GM19043 (cell line): ENCODE data around the gene LHFPL2.
A peak's percentile ranks its signal among the peaks of the same experiment; 100 is the strongest.
"Not testable (repeated sequence)": the region's sequence is repeated elsewhere in the genome, so short reads cannot be mapped to it uniquely, and the experiment has no call there.

Experiments
- ATAC-seq: cut with Tn5 transposase; IDR thresholded peaks from one replicate; pipeline ENCODE4 v1.9.1; 2021; ENCODE audit warnings: low read depth; ENCODE audit not compliant: unreplicated experiment

The LHFPL2 gene

DNA sequence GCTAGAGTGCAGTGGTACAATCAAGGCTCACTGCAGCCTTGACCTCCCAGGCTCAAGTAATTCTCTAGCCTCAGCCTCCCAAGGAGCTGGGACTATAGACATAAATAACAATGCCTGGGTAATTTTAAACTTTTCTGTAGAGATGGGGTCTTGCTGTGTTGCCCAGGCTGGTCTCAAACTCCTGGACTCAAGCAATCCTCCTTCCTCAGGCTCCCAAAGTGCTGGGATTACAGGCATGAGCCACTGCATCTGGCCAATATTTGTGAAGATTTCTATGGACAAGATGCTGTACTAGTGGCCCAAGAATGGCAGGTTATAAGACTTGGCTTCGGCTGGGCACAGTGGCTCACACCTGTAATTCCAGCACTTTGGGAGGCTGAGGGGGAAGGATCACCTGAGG, 18.4 kb upstream of the LHFPL2 start:
- ATAC-seq: not testable (repeated sequence)

DNA sequence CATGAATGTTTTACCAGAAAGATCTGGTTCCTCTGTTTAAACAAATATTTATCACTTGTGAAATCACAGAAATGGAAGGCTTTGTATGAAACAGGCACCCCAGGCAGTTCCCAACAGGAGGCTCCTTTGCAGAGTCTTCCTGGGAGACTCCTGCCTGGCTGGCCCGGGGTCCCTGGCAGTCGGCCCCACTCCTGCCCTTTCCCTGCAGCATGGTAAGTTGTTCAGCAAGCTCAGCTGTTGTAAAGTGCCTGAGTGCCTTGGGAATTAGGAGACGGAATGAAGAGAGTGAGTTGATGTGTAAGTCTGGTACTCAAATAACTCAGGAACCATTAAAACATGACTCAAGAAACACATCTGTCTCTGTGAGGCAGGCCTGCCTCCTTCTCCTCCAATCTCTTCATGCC, 17.5 kb upstream of the LHFPL2 start:
- ATAC-seq: no peak

DNA sequence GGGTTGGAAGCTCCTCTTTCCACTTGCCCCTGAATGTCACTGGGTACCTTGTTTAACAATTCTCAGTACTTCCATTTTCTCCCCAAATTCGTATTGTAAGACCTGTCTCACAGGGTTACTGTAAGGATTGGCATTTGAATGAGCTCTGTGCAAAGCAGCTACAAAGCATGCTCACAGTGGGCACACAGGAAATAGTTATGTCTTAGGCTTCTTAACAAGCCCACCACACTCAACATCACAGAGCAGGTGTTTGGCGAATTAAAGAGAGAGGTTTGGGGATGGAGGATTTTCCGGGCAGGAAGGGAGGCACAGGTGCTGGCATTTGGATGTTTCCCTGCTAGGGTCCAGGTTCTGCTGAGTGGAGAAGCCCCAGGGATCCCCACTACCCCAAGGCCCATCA, 17.0 kb upstream of the LHFPL2 start:
- ATAC-seq: no peak

DNA sequence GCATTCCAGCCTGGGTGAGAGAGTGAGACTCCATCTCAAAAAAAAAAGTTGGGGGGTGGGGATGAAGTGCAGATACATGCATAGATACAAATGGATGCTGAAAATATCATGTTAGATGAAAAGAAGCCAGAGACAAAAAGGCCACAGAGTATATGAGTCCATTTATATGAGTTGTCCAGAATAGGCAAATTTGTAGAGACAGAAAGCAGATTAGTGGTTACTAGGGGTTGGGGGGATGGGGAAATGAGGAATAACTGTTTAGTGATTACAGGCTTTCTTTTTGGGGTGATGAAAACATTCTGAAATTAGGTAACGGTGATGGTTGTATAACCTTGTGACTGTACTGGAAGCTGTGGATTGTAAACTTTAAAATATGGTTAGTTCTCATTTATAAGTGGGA, 13.8 kb upstream of the LHFPL2 start:
- ATAC-seq: no peak

DNA sequence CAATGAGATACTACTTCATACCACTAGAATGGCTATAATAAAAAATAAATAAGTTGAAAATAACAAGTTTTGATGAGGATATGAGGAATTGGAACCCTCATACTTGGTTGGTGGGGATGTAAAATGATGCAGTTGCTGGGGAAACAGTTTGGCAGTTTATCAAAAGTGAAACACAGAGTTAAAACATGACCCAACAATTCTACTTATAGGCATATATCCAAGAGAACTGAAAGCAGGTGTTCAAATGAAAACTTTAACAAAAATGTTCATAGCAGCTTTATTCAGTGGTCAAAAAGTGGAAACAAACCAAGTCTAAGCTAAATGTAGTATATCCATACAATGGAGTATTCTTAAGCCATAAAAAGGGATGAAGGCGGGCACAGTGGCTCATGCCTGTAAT, 13.1 kb upstream of the LHFPL2 start:
- ATAC-seq: peak; percentile 70

DNA sequence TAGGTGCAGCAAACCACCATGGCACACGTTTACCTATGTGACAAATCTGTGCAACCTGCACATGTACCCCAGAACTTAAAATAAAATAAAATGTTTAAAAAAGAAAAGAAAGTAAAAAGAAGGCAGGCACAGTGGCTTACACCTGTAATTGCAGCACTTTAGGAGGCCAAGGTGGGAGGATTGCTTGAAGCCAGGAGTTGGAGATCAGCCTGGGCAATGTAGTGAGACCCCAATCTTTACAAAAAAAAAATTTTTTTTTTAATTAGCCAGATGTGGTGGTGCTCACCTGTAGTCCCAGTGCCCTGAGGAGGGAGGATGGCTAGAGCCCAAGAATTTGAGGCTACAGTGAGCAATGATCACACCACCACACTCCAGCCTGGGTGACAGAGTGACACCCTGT, 12.5 kb upstream of the LHFPL2 start:
- ATAC-seq: no peak

DNA sequence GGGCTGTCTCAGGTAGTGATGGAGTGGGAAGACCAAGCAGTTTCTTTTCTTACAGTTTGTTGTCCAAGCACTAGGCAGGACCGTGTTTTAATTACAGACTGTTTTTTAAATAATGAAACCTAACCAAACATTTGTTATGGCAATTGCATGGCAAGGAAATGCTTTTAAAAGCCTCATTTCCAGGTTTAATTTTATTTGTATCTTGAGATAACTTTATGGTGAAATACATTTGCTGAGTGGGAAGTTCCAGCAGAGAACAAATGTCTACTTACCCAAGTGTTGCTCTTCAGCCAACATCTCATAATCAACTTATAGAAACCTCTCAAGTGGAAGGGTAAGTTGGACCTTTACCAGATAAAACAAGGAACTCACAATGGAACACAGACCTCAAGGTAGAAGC, 11.8 kb upstream of the LHFPL2 start:
- ATAC-seq: no peak

DNA sequence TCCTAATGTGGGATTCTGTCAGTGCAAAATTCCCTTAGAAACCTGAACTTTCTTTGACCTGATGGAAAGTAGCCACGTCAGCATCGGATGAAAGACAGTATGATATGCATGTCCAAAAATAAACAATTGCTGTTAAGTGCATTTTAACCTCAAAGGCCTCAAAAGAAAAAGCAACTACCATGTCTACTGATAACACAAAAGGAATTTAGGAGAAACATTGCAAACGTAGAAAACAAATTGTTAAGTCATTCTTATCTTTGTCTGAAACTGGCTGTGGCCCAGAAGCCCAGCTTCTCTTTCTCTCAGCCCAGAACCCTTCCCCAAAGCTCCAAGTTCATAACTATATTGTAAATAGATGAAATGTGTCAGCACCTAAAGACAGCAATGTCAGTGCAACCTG, 11.1 kb upstream of the LHFPL2 start:
- no peak for ATAC-seq

DNA sequence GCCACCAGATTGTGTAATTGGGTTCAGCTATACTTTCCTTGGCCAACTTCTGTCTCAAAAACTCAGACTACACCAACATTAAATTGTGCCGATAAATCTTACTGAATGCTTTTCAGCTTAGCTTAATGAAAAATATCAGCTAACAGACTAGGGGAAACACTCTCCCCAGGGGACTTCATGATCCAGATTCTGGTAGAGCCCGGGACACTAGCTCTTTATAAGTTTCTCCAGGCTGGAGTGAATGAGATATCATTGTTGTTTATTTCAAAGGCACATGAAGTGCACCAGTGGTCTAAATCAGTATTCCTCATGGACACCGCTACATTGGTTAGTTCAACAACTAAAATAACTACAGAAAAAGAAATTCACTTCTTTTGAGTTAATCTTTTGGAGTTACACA, 10.5 kb upstream of the LHFPL2 start:
- ATAC-seq: no peak

DNA sequence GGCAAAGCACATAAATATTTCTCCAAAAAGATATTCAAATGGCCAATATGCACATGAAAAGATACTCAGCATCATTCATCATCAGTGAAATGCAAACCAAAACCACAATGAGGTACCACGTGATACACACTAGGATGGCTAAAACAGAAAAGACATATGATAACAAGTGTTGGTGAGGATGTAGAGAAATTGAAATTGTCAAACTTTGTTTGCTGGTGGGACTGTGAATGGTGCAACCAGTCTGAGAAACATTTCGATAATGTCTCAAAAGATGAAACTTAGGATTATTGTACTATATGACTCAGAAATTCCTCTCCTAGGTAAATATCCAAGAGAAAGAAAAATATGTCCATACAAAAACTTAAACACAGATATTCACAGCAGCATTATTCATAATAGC, 8.6 kb upstream of the LHFPL2 start:
- ATAC-seq: no peak

DNA sequence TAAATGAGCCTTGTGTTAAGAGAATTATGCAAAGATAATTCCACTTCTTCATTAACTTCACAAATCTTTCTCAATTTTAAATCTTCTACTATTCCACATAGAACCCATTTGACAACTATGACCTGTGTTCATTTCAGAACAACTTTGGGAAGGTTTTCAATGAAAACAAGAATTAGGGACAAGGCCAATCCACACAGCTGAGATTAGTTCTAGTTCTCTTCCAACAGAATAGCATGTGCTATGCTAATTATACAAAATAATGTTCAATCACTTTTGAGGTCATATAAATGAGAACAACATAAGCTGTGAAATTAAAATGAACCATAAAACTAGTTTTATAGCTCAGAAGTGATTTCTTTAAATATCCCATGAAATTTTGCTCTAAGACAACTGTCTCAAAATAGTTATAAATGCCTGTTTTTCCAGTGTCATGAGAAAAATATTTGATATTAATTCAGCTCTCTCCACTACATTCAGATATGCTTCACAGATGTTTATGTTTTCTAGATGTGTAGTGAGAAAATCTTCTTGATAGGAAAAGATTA, 7.2 kb upstream of the LHFPL2 start:
- ATAC-seq: no peak

DNA sequence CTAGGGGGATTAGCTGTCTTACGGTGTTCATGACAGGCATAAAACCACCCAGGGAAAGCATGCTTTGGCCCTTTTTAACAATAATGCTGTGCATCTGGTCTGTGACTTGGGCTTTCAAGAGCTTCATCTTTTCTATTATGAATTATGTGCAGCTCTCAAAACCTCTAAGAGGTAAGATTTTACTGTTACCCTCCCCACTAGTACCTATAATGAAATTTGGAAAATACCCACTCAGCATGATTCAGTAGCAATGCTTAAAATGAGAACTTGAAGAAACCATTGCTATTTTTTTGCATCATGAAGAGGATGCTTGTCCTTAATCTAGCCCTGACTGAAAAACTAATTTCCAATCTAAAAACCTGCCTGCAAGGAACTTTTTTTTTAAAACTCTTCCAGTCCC, 5.8 kb upstream of the LHFPL2 start:
- ATAC-seq: no peak

DNA sequence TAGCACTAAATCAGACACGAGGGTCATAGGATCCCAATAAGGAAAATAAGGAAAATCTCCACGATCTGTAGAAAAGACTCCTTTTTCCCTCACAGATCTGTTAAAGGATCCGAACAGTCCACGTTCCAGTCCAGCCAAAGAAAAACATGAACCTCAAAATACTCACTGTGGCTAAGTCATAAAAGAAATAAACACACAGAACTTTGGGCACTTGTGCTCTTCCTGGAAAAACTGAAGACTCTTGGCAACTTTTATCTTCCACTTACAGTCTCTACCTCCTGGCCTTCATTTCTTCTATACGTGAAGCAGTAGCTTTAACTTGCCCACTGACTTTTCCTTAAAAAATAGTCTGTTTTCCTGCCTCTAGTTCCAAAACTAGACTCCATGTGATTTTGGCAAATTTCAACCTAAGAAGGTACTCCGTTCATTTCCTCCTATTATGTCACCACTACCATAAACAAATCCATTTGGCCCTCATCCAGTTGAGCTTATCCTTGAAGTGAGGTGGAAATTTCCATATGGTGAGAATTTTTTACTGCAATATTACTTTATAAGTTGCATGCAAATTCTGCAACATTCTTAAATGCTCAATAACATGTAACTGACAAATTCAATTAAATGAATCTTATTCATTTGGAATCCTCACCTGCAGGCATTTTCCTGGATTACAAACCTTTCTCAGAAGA, 5.3 kb upstream of the LHFPL2 start:
- ATAC-seq: no peak

DNA sequence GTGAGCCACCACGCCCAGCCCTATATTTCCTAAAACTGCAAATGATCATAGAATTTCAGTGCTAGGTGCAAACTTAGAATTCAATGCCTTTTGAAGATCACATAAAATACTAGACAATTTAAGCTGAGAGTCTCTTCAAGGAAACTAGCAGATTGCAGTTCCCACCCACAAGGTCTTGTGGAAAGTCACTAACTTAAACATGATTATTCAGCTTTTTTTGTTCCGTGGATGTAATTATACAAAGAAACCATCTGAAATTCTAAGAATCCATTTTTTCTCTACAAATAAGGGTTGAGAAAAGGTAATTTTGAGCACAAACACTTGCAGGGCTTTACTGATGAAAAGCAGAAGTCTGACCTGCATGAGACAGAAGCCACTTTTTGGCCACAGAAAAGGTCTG, 4.5 kb upstream of the LHFPL2 start:
- ATAC-seq: no peak

DNA sequence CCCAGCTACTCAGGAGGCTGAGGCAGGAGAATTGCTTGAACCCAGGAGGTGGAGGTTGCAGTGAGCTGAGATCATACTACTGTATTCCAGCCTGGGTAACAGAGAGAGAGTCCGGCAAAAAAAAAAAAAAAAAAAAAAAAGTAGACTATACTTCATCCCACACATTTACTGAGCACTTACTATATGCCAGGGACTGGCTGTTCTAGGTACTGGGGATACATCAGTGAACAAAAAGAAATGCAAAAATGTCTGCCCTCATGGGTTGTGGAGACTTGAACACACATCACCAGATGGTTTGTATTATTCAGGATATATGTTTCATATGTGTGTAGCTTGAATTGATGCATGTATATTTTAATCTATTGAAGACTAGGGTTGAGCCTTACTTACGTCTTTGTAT, 2.9 kb upstream of the LHFPL2 start:
- ATAC-seq: no peak

DNA sequence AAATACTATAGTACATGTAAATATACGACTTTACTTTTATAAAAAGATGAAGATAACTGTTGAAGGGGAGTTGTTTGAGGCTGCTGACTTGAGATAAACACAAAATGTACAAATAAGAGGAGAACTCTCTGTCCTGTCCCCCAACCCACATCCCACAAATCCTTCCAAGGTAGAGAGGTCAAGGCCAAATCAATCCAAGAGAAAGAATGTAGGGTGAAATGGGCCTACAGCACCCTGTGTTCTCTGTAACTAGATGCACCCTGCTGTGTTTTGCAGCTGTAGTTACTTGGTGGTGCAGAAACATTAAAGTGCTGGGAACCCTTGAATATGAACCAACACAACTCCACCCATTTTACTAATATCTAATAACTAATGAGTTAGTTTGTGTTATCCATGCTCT, 2.0 kb upstream of the LHFPL2 start:
- ATAC-seq: no peak

DNA sequence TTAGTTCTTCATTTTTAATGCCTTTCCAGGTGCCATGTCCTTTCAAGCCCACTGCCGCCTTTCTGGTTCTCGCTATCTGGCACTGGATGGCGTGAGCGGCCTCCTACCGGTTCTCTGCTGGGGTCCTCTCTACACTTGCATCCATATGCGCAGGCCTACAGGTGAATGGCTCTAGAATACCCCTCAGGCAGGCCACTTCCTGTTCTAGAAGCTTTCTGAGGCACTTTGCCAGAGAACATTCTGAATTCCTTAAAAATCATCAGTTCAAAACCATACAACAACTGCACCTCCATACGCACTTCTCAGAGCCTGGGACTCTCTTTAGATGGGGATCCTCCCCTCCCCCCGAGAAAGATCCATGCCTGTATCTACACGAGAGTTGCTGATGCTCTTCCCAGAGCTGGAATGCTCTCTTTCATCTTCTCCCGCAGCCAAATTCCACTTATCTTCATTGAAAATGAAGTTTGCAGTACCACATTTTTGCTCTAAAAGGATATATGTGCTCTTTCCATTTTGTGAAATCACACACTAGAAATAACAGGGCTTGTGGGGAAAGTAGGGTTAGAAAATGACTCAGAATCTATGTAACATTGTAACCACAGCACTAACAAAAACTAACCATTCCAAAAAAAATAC, 1.4 kb upstream of the LHFPL2 start:
- ATAC-seq: no peak

DNA sequence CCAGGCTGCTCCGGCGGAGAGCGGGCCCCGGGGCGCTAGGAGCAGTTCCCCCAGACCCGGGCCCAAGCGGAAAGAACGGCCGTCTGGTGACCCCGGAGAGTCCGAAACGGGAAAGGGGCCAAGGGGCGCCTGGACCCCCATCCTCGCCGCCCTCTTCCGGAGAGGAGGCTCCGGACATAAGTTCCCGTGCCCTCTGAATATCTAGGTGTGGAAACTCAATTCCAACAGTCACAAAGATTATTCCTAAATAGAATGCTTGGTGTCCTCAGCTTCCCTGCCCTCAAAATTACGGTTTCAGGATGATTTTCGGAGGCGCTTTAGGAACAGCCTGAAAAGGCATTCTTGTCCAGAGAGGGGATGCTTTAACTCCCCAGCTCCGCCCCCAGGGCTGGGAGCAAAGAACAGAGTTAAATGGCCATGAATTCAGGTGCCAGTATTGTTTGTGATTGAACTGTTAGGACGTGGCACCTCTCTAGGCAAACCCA, 681 bp upstream of the LHFPL2 start:
- ATAC-seq: no peak

DNA sequence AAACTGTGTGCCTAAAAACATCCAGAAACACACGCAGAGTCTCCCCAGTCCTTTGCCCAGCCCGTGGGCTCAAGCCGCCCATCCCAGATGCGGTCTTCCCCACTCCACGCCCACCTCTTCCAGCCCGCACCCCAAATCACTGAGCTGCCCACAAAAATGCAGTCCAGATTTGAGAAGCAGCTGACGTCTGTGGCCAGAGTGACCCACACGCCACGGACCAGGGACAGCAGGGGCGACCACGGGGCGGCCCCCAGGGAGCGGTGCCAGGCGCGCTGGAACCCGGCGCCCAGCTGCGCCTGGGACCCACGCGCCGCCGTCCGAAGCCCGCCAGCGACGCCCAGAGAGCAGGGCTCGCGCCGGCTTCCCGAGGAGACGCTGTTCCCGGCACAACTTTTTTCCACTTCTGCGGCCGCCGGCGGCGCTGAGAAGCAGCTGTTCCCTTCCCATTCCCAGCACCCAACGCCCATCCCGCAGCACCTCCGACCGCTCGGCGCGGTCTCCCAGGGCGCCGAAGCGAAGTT, 674 bp downstream of the LHFPL2 start:
- ATAC-seq: peak; percentile 28

DNA sequence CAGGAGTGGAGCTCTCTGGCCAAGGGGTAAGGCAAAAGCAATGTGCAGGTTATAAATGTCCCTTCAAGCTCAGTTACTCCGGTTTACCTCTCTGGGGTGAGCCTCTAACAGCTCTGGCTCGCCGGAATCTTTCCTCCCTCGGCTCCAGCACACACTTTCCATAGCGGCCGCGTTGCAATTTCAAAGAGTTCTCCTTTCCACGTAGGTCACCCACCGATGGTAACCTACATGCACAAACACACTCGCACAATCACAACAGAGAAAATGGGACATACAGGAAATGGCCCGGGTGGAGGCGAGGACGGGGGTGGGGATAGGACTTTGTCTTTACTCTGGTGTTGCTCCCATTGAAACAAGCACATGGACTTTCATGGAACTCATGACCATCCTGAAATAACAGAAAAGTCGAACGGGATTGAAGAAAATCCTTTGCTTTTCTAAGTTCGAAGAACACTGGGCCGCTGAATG, 1.2 kb downstream of the LHFPL2 start:
- no peak for ATAC-seq

DNA sequence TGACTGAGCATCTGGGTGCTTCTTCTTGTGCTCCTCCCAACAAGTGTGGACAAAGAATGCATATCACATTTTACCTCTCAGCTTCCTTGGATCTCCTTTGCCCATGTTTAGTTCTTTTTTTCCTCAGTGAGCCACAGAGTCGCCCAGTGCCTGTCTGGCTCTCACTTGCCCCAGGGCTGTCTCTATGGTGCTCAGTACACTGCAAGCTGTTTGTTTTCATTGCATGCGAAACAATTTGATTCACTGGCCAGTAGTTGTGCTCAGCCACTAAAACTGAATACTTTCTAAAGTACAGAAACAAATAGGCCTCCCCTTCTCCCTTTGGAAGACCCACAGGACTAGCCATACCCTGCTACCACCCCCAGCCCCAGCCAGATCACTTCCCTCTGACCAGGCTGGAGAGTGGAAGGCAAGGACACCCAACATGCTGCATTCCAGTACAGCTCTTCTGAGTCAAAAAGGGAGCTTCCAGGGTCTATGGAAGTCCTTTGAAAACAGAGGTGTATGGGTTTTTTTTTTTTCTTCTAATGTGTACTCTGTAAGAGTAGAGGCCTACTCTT, 3.8 kb downstream of the LHFPL2 start:
- ATAC-seq: no peak

DNA sequence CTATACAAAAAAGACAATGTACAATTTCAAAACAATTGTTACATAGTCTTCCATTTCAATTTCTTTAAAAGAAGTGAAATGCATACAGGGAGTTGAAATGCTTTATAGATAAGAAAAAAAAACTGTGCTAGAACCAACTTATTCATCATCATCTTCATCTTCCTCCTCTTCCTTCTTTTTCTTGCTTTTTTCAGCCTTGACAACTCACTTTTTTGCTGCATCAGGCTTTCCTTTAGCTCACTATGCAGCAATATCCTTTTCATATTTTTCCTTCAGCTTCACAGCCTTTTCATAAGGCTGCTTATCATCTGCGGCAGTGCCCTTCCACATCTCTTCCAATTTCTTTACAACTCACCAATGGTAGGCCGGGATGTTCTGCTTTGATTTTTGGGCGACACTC, 4.4 kb downstream of the LHFPL2 start:
- ATAC-seq: no peak
